HCT116 (cell line): ENCODE measurements around the gene CDC45.

Experiments
- EZH2phosphoT487 ChIP-seq: fragments of 200-600 bp; IDR thresholded peaks from 2 replicates; pipeline ENCODE4 v1.6.1; 2018; ENCODE audit warnings: antibody characterized with exemption, borderline replicate concordance
- POLR2A ChIP-seq: IDR thresholded peaks from 2 replicates; pipeline ENCODE4 v1.7.0; 2011; ENCODE audit warnings: borderline replicate concordance; ENCODE audit not compliant: insufficient read depth, insufficient read length; ENCODE audit errors: extremely low read depth
- POLR2AphosphoS5 ChIP-seq: IDR thresholded peaks from 2 replicates; pipeline ENCODE4 v1.6.1; 2011; ENCODE audit warnings: mild to moderate bottlenecking, low read depth, low read length, moderate library complexity

GRCh38 chr22:19454156-19454555 lies 25.6 kb upstream of the CDC45 start:
- TF ChIP-seq POLR2A = no peak
- no peak for TF ChIP-seq EZH2phosphoT487
- no peak for TF ChIP-seq POLR2AphosphoS5
